ENCODE measurements around the gene PRSS56. TPM values are rescaled to one million over a fixed set of nuclear protein-coding genes. Genes with fewer than 3 reads are reported as not detected.

Gene PRSS56
- polyA plus RNA-seq, 1 experiment = not detected

DNA sequence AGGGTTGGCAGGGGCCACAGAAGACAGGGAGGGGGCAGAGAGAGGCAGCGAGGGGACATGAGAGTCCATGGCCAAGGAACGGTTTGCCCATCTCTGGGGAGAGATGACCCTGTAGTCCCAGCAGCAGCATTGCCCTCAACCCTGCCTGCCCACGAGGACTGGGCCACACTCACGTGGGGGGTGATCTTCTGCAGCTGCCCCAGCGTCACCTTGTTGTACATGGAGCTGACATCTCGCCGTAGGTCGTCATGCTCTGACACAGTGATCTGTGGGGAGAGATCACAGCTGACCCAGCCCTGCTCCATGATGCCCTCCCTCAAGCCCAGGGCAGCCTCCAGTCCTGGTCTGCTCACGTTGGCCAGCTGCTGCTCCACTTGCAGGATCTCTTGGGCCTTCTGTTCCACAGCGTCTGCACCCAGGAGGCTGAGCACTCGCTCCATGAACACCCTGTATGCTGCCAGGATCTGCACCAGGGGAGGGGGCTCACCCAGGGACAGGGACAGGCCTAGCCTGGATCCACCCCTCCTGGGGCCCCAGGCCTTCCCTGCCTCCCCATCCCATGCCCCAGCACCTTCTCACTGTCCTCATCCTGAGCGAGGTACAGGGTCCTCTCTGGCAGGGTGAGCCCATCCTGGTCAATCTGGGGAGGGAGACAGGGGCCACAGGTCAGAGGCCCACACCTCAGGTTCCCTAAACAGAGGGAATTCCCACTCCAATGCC lies 35.4 kb upstream of the PRSS56 start:
- H3K27me3 ChIP-seq (ENCODE audit: control insufficient read depth, insufficient read depth, low read length) = peaks cover 47% of the 10 kb centered on the region
- TF ChIP-seq, protein P1, sequence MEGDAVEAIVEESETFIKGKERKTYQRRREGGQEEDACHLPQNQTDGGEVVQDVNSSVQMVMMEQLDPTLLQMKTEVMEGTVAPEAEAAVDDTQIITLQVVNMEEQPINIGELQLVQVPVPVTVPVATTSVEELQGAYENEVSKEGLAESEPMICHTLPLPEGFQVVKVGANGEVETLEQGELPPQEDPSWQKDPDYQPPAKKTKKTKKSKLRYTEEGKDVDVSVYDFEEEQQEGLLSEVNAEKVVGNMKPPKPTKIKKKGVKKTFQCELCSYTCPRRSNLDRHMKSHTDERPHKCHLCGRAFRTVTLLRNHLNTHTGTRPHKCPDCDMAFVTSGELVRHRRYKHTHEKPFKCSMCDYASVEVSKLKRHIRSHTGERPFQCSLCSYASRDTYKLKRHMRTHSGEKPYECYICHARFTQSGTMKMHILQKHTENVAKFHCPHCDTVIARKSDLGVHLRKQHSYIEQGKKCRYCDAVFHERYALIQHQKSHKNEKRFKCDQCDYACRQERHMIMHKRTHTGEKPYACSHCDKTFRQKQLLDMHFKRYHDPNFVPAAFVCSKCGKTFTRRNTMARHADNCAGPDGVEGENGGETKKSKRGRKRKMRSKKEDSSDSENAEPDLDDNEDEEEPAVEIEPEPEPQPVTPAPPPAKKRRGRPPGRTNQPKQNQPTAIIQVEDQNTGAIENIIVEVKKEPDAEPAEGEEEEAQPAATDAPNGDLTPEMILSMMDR (IDR thresholded peaks at IDR 0.05; ENCODE audit: low read depth, low read length) = no peak
- CTCF ChIA-PET = no interaction called here
- DNase-seq (ENCODE audit: low read depth, low spot score) = no peak
- no peak overlapping the region for H3K4me3 ChIP-seq (ENCODE audit: low read depth, low read length)
- no peak overlapping the region for H3K27ac ChIP-seq (ENCODE audit: low read depth, low read length)
- POLR2A ChIA-PET = no interaction called here
- no peaks in the 10 kb centered on the region; the same call in 1 of the 2 replicates for H3K9me3 ChIP-seq (ENCODE audit: control insufficient read depth, insufficient read depth, low read length)

DNA sequence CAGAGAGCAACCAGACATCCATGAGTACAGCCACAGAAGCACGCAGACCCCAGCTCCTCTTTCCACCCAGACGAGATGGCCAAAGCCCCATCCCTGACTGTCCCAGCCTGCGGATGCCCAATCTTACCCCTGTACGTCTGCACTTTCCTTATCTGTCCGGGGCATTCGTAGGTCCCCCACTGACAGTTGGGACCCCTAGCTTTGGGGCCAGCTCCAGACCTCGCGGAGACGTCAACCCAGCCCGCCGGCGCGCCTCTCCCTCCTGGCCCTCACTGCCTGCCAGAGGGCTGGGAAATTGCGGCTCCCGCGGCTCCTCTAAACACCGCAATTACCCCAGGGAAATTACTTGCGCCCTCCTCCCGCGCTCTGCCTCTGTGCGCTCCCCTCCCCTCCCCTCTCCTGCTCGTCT lies 34.8 kb upstream of the PRSS56 start:
- CTCF ChIA-PET = no interaction called here
- no peak for DNase-seq (ENCODE audit: low read depth, low spot score)

DNA sequence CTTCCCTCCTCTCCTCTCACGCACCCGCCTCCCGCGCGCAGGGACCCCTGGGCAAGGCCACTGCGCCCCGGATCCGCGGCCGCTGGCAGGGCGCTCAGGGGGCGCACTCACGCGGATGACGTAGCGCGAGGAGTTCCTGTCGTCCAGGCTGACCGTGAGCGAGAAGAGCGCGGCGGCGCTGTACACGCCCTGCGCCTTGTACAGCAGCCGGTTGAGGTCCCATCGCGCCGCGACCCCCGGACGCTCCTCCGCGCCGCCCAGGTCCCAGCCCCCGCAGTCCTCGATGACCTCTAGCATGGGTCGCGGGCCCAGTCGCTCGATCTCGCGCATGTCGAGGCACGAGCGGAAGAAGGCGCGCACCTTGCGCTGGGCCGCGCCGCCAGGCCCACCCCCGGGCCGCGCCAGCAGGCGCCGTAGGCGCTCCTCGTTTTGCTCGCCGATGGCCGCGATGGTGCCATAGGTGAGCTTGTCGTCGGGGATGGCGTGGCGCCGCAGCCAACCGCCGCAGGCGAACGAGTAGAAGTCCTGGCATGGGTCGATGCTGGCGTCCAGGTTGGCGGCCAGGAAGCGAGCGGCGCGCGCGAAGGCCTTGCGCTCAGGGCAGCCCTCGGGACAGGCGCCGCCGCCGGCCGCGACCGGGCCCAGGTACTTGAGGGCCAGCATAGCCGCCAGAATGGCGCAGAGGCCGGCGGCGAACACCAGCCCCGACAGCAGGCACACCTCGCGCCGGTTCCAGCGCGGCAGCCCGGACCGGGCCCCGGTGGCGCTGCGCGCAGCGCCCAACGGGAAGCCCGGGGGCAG lies 34.2 kb upstream of the PRSS56 start:
- H3K9me3 ChIP-seq (ENCODE audit: control insufficient read depth, insufficient read depth, low read length) = no peaks in the 10 kb centered on the region; the same call in 1 of the 2 replicates
- peaks cover 50% of the 10 kb centered on the region for H3K27me3 ChIP-seq (ENCODE audit: control insufficient read depth, insufficient read depth, low read length)
- no peak overlapping the region for H3K4me3 ChIP-seq (ENCODE audit: low read depth, low read length)
- no peak overlapping the region for H3K27ac ChIP-seq (ENCODE audit: low read depth, low read length)
- ChIA-PET POLR2A (no interaction called here), CTCF (no interaction called here)
- DNase-seq (ENCODE audit: low read depth, low spot score) = no peak
- TF ChIP-seq, protein P1 (IDR thresholded peaks at IDR 0.05; ENCODE audit: low read depth, low read length) = no peak

More for the DNA sequence above, 34.8 kb upstream of the PRSS56 start:
- Histone ChIP-seq H3K9me3 (ENCODE audit: control insufficient read depth, insufficient read depth, low read length) (no peaks in the 10 kb centered on the region; the same call in 1 of the 2 replicates), H3K27ac (ENCODE audit: low read depth, low read length) (no peak overlapping the region), H3K4me3 (ENCODE audit: low read depth, low read length) (no peak overlapping the region), H3K27me3 (ENCODE audit: control insufficient read depth, insufficient read depth, low read length) (peaks cover 49% of the 10 kb centered on the region)
- POLR2A ChIA-PET = no interaction called here
- TF ChIP-seq, protein P1 (IDR thresholded peaks at IDR 0.05; ENCODE audit: low read depth, low read length) = no peak

DNA sequence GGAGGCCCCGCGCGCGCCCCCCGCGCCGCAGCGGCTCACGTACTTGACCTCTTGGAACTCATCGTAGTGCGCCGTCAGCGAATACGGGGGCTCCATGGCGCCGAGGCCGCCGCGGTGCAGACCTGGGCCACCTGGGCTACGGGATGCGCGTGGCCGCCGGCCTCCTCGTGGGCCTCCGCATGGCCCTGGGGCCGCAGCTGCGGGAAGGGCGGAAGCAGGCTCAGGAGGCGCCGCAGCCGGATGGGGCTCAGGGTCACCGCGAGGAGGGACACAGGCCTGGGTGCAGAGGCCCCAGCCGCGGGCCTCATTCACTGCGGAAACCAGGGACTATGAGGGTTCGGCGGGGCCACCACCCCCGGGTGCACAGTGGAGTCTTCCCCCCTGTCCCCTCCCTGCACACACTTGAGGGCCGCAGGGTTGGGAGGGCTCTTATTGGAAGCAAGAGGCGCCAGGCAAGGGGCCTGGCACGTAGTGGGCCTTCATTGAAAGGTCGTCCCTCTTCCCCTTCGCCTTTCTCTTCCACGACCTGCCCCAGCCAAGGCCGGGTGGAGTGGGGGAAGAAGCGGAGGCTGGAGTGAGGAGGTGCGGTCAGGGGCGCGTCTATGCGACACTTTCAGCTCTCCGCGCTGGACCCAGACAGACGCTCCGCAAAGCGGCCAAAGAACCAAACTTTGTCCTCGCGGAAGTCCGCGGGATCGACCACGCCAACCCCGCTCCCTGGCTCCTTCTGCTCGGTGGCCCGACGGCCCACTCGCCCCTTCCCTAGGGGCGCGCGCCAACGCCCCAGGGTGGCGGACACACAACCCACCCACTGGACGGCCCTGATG lies 33.4 kb upstream of the PRSS56 start:
- no peak overlapping the region for H3K27ac ChIP-seq (ENCODE audit: low read depth, low read length)
- H3K4me3 ChIP-seq (ENCODE audit: low read depth, low read length) = no peak overlapping the region
- ChIA-PET CTCF (no interaction called here), POLR2A (no interaction called here)
- TF ChIP-seq, protein P1 (IDR thresholded peaks at IDR 0.05; ENCODE audit: low read depth, low read length) = no peak
- no peaks in the 10 kb centered on the region; the same call in 1 of the 2 replicates for H3K9me3 ChIP-seq (ENCODE audit: control insufficient read depth, insufficient read depth, low read length)
- no peak for DNase-seq (ENCODE audit: low read depth, low spot score)
- H3K27me3 ChIP-seq (ENCODE audit: control insufficient read depth, insufficient read depth, low read length) = peaks cover 49% of the 10 kb centered on the region

Measured in AG04450 (cell line).